ENCODE results near the gene DIP2B.

DIP2B gene

GRCh38 chr12:50611021-50611744, 106.4 kb downstream of the DIP2B start:
- Histone ChIP-seq H3K9me3 (ENCODE audit: insufficient read depth, low read length) (no peaks in the 10 kb centered on the region), H4K20me1 (ENCODE audit: insufficient read depth, low read length) (no peaks in the 10 kb centered on the region; the same call in 1 of the 2 replicates), H3K27me3 (ENCODE audit: low read depth, low read length) (no peaks in the 10 kb centered on the region), H2AFZ (ENCODE audit: low read depth, low read length) (no peak overlapping the region), H3K79me2 (ENCODE audit: low read length) (0 out of 2 replicates have a peak, but pooled peaks cover 3% of the 10 kb centered on the region), H3K4me1 (ENCODE audit: low read length) (no peaks in the 10 kb centered on the region), H3K27ac (ENCODE audit: low read length) (no peak overlapping the region), H3K9ac (ENCODE audit: low read length) (no peak overlapping the region), H3K4me2 (ENCODE audit: low read length) (no peak overlapping the region), H3K36me3 (replicated peaks; ENCODE audit: low read depth, low read length) (no peaks in the 10 kb centered on the region), H3K4me3 (ENCODE audit: low read length) (no peak overlapping the region)
- TF ChIP-seq EZH2phosphoT487 (IDR thresholded peaks at IDR 0.05; ENCODE audit: low read depth): no peak
- TF ChIP-seq CTCF (IDR thresholded peaks at IDR 0.05; ENCODE audit: low read depth, low read length): no peak

- Histone ChIP-seq H2AFZ (ENCODE audit: low read depth, low read length) (no peak overlapping the region), H3K9ac (ENCODE audit: low read length) (no peak overlapping the region), H3K4me3 (ENCODE audit: low read length) (no peak overlapping the region), H3K27me3 (ENCODE audit: low read depth, low read length) (no peaks in the 10 kb centered on the region), H3K36me3 (replicated peaks; ENCODE audit: low read depth, low read length) (no peaks in the 10 kb centered on the region), H3K4me1 (ENCODE audit: low read length) (no peaks in the 10 kb centered on the region), H3K27ac (ENCODE audit: low read length) (no peak overlapping the region), H4K20me1 (ENCODE audit: insufficient read depth, low read length) (no peaks in the 10 kb centered on the region; the same call in 1 of the 2 replicates), H3K9me3 (ENCODE audit: insufficient read depth, low read length) (no peaks in the 10 kb centered on the region), H3K79me2 (ENCODE audit: low read length) (0 out of 2 replicates have a peak, but pooled peaks cover 3% of the 10 kb centered on the region), H3K4me2 (ENCODE audit: low read length) (no peak overlapping the region)
- TF ChIP-seq EZH2phosphoT487 (IDR thresholded peaks at IDR 0.05; ENCODE audit: low read depth) (no peak), CTCF (IDR thresholded peaks at IDR 0.05; ENCODE audit: low read depth, low read length) (no peak)
Observed at GRCh38 chr12:50612882-50613281, 108.1 kb downstream of the DIP2B start.

GRCh38 chr12:50613463-50613862, 108.7 kb downstream of the DIP2B start:
- H3K27me3 ChIP-seq (ENCODE audit: low read depth, low read length): no peaks in the 10 kb centered on the region
- TF ChIP-seq CTCF (IDR thresholded peaks at IDR 0.05; ENCODE audit: low read depth, low read length): no peak
- TF ChIP-seq EZH2phosphoT487 (IDR thresholded peaks at IDR 0.05; ENCODE audit: low read depth): no peak
- H3K4me3 ChIP-seq (ENCODE audit: low read length): no peak overlapping the region
- no peak overlapping the region for H3K9ac ChIP-seq (ENCODE audit: low read length)
- H3K79me2 ChIP-seq (ENCODE audit: low read length): 0 out of 2 replicates have a peak, but pooled peaks cover 3% of the 10 kb centered on the region
- no peak overlapping the region for H3K4me2 ChIP-seq (ENCODE audit: low read length)
- H3K4me1 ChIP-seq (ENCODE audit: low read length): no peaks in the 10 kb centered on the region
- H3K9me3 ChIP-seq (ENCODE audit: insufficient read depth, low read length): no peaks in the 10 kb centered on the region
- H4K20me1 ChIP-seq (ENCODE audit: insufficient read depth, low read length): no peaks in the 10 kb centered on the region; the same call in 1 of the 2 replicates
- H3K27ac ChIP-seq (ENCODE audit: low read length): no peak overlapping the region
- H3K36me3 ChIP-seq (replicated peaks; ENCODE audit: low read depth, low read length): no peaks in the 10 kb centered on the region
- H2AFZ ChIP-seq (ENCODE audit: low read depth, low read length): no peak overlapping the region

- H4K20me1 ChIP-seq (ENCODE audit: insufficient read depth, low read length): no peaks in the 10 kb centered on the region; the same call in 1 of the 2 replicates
- H3K4me2 ChIP-seq (ENCODE audit: low read length): no peak overlapping the region
- no peak overlapping the region for H3K27ac ChIP-seq (ENCODE audit: low read length)
- H3K9ac ChIP-seq (ENCODE audit: low read length): no peak overlapping the region
- no peaks in the 10 kb centered on the region for H3K27me3 ChIP-seq (ENCODE audit: low read depth, low read length)
- H3K4me3 ChIP-seq (ENCODE audit: low read length): no peak overlapping the region
- H3K9me3 ChIP-seq (ENCODE audit: insufficient read depth, low read length): no peaks in the 10 kb centered on the region
- TF ChIP-seq CTCF (IDR thresholded peaks at IDR 0.05; ENCODE audit: low read depth, low read length) (no peak), EZH2phosphoT487 (IDR thresholded peaks at IDR 0.05; ENCODE audit: low read depth) (no peak)
- no peaks in the 10 kb centered on the region for H3K4me1 ChIP-seq (ENCODE audit: low read length)
- no peak overlapping the region for H2AFZ ChIP-seq (ENCODE audit: low read depth, low read length)
- 0 out of 2 replicates have a peak, but pooled peaks cover 6% of the 10 kb centered on the region for H3K79me2 ChIP-seq (ENCODE audit: low read length)
- H3K36me3 ChIP-seq (replicated peaks; ENCODE audit: low read depth, low read length): no peaks in the 10 kb centered on the region
Observed at GRCh38 chr12:50614167-50614759, 109.5 kb downstream of the DIP2B start.

Data from OCI-LY3 (cell line).